ENCODE data around the gene SHPK.

Gene SHPK

GRCh38 chr17:3627769-3628167 lies 8.3 kb downstream of the SHPK start:
- no peak for DNase-seq (ENCODE audit: low read depth in 2 of 2)

- DNase-seq (ENCODE audit: low read depth in 2 of 2), result no peak
Observed at GRCh38 chr17:3626831-3627768, 8.9 kb downstream of the SHPK start.

GRCh38 chr17:3622977-3623594 lies 13.0 kb downstream of the SHPK start:
- DNase-seq (ENCODE audit: low read depth in 2 of 2), result no peak

GRCh38 chr17:3621146-3621720 lies 14.8 kb downstream of the SHPK start:
- DNase-seq (ENCODE audit: low read depth in 2 of 2), result no peak

- DNase-seq (ENCODE audit: low read depth in 2 of 2), result no peak
Observed at GRCh38 chr17:3615160-3615870, 20.7 kb downstream of the SHPK start.

- no peak for DNase-seq (ENCODE audit: low read depth in 2 of 2)
Observed at GRCh38 chr17:3613124-3613523, 22.9 kb downstream of the SHPK start.

- DNase-seq (ENCODE audit: low read depth in 2 of 2), result no peak
Observed at GRCh38 chr17:3610523-3610922, 25.5 kb downstream of the SHPK start.

- no peak for DNase-seq (ENCODE audit: low read depth in 2 of 2)
Observed at GRCh38 chr17:3609689-3610088, 26.4 kb downstream of the SHPK start.

- DNase-seq (ENCODE audit: low read depth in 2 of 2), result no peak
Observed at GRCh38 chr17:3603870-3604259, 32.2 kb downstream of the SHPK start.

- no peak for DNase-seq (ENCODE audit: low read depth in 2 of 2)
Observed at GRCh38 chr17:3603119-3603869, 32.8 kb downstream of the SHPK start.

GRCh38 chr17:3602499-3602898 lies 33.6 kb downstream of the SHPK start:
- DNase-seq (ENCODE audit: low read depth in 2 of 2), result no peak

GRCh38 chr17:3600529-3601205 lies 35.4 kb downstream of the SHPK start:
- DNase-seq (ENCODE audit: low read depth in 2 of 2), result no peak

- DNase-seq (ENCODE audit: low read depth in 2 of 2), result no peak
Observed at GRCh38 chr17:3598078-3598477, 38.0 kb downstream of the SHPK start.

- no peak for DNase-seq (ENCODE audit: low read depth in 2 of 2)
Observed at GRCh38 chr17:3596804-3597464, 39.1 kb downstream of the SHPK start.

- no peak for DNase-seq (ENCODE audit: low read depth in 2 of 2)
Observed at GRCh38 chr17:3594976-3595375, 41.1 kb downstream of the SHPK start.

GRCh38 chr17:3594051-3594800 lies 41.8 kb downstream of the SHPK start:
- no peak for DNase-seq (ENCODE audit: low read depth in 2 of 2)

GRCh38 chr17:3593384-3593783 lies 42.7 kb downstream of the SHPK start:
- no peak for DNase-seq (ENCODE audit: low read depth in 2 of 2)

- DNase-seq (ENCODE audit: low read depth in 2 of 2), result no peak
Observed at GRCh38 chr17:3592216-3592860, 43.7 kb downstream of the SHPK start.

GRCh38 chr17:3590768-3591167 lies 45.3 kb downstream of the SHPK start:
- no peak for DNase-seq (ENCODE audit: low read depth in 2 of 2)

Measured in activated CD8-positive, alpha-beta memory T cell treated with anti-CD3 and anti-CD28 coated beads for 4 hours (primary cell).